SH-SY5Y (cell line): ENCODE results near the gene PNPLA7.

Experiments used
- GATA2 ChIP-seq: IDR thresholded peaks from 2 replicates; pipeline ENCODE4 v1.6.1; 2011; ENCODE audit warnings: mild to moderate bottlenecking, low read depth, low read length
- GATA3 ChIP-seq: IDR thresholded peaks from 2 replicates; pipeline ENCODE4 v1.6.1; 2011; ENCODE audit warnings: low read depth, mild to moderate bottlenecking, low read length, moderate library complexity

DNA sequence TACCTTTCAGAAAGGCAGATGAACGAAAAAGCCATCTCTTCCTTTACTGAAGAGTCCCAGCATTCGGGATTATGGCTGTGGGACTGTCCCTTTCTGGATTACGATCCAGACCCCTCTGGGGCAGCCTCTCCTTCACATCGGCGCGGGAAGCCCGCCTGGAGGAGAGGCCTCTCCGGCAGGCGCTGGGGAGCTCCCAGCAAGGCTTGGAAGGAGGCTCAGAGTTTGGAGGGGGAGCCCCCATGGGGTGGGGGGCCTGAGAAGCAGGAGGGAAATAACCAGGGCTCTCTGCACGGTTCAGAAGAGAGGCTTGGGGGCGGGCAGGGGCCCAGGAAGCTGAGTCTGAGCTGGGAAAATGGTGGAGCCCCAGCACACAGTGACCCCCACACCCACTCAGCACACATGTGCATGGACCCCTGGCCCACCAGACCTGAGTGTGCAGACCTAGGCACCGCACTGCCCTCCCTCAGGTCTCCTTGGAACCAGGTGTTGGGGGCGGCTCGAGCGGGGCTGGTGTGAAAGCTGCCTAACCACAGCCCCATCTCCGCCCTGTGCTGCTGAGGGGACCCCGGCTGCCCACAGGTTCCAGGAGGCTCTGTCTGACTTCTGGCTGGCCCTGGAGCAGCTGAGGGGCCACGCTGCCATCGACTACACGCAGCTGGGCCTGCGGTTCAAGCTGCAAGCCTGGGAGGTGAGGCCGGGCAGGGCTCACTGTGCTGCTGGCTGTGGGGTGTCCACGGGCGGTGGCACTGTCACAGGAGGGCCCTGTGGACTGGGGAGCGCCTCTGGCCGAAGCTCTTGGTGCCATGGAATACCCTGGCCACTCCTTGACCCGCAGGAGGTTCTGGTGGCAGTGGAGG lies 122.5 kb downstream of the PNPLA7 start:
- TF ChIP-seq GATA2: no peak
- no peak for TF ChIP-seq GATA3
